Gastroesophageal sphincter (tissue), 3 donors: ENCODE data around the gene SMYD4.

Experiments used
- EP300 ChIP-seq: sonication (generic); formaldehyde crosslinking; IDR thresholded peaks from one replicate; pipeline ENCODE4 v1.6.1; 2017; ENCODE audit warnings: antibody characterized with exemption, mild to moderate bottlenecking
- POLR2A ChIP-seq, 2 donors: fragments of 450-650 bp; IDR thresholded peaks; one replicate each; pipeline ENCODE4 v1.6.1; 2017; ENCODE audit warnings: antibody characterized with exemption in 2 of 2, mild to moderate bottlenecking in 2 of 2, moderate library complexity in 1 of 2
- POLR2AphosphoS5 ChIP-seq: sonication (generic); formaldehyde crosslinking; IDR thresholded peaks from one replicate; pipeline ENCODE4 v1.6.1; 2017; ENCODE audit warnings: antibody characterized with exemption
- TF ChIP-seq, protein P1 (sequence below), 4 experiments: fragments of 200-600 bp in 2 of 4; fragments of 450-650 bp in 2 of 4; sonication (generic) in 1 of 4; IDR thresholded peaks; one replicate each; pipeline ENCODE4 v1.5.1; 2017 to 2019; ENCODE audit warnings: antibody characterized with exemption in 4 of 4, mild to moderate bottlenecking in 2 of 4, moderate library complexity in 2 of 4

- TF ChIP-seq, protein P1, sequence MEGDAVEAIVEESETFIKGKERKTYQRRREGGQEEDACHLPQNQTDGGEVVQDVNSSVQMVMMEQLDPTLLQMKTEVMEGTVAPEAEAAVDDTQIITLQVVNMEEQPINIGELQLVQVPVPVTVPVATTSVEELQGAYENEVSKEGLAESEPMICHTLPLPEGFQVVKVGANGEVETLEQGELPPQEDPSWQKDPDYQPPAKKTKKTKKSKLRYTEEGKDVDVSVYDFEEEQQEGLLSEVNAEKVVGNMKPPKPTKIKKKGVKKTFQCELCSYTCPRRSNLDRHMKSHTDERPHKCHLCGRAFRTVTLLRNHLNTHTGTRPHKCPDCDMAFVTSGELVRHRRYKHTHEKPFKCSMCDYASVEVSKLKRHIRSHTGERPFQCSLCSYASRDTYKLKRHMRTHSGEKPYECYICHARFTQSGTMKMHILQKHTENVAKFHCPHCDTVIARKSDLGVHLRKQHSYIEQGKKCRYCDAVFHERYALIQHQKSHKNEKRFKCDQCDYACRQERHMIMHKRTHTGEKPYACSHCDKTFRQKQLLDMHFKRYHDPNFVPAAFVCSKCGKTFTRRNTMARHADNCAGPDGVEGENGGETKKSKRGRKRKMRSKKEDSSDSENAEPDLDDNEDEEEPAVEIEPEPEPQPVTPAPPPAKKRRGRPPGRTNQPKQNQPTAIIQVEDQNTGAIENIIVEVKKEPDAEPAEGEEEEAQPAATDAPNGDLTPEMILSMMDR (IDR thresholded peaks at IDR 0.05) = no peak
- no peak for TF ChIP-seq EP300
- TF ChIP-seq POLR2A (IDR thresholded peaks at IDR 0.05) = no peak
- no peak for TF ChIP-seq POLR2AphosphoS5
Measured at GRCh38 chr17:1737531-1738291, 92.0 kb downstream of the SMYD4 start.
